ENCODE measurements around the gene RPS29.
"Not testable (repeated sequence)": the region's sequence is repeated elsewhere in the genome, so short reads cannot be mapped to it uniquely, and the experiment has no call there.

Gene RPS29

GRCh38 chr14:49619730-49620129 is 33.5 kb upstream of the RPS29 start:
- Histone ChIP-seq H3K36me3 (ENCODE audit: control insufficient read depth in 1 of 2, insufficient read depth in 2 of 2, low read length in 2 of 2) (peaks cover 5 to 9% of the 10 kb centered on the region in 2 donors), H3K4me1 (ENCODE audit: control insufficient read depth in 1 of 2, insufficient read depth in 2 of 2, low read length in 2 of 2) (peaks cover 18 to 25% of the 10 kb centered on the region in 2 donors), H3K9me3 (ENCODE audit: control insufficient read depth in 1 of 2, low read length in 2 of 2) (no peaks in the 10 kb centered on the region), H3K27ac (ENCODE audit: low read length) (peak overlapping the region; percentile 99), H3K4me3 (ENCODE audit: low read depth in 1 of 2, low read length in 2 of 2) (peak overlapping the region; percentile 90 to 96), H3K27me3 (ENCODE audit: low read depth, low read length) (no peaks in the 10 kb centered on the region)

GRCh38 chr14:49619273-49619672 is 33.1 kb upstream of the RPS29 start:
- not testable (repeated sequence) for H3K36me3 ChIP-seq (ENCODE audit: control insufficient read depth in 1 of 2, insufficient read depth in 2 of 2, low read length in 2 of 2); H3K27me3 ChIP-seq (ENCODE audit: low read depth, low read length); H3K9me3 ChIP-seq (ENCODE audit: control insufficient read depth in 1 of 2, low read length in 2 of 2)
- Histone ChIP-seq H3K4me3 (ENCODE audit: low read depth in 1 of 2, low read length in 2 of 2) (peak overlapping the region; percentile 90 to 96), H3K27ac (ENCODE audit: low read length) (peak overlapping the region; percentile 99), H3K4me1 (ENCODE audit: control insufficient read depth in 1 of 2, insufficient read depth in 2 of 2, low read length in 2 of 2) (peaks cover 18 to 25% of the 10 kb centered on the region in 2 donors)

- Histone ChIP-seq H3K9me3 (ENCODE audit: control insufficient read depth in 1 of 2, low read length in 2 of 2) (no peaks in the 10 kb centered on the region), H3K27ac (ENCODE audit: low read length) (no peak overlapping the region), H3K27me3 (ENCODE audit: low read depth, low read length) (no peaks in the 10 kb centered on the region), H3K36me3 (ENCODE audit: control insufficient read depth in 1 of 2, insufficient read depth in 2 of 2, low read length in 2 of 2) (peaks cover 5 to 9% of the 10 kb centered on the region in 2 donors), H3K4me1 (ENCODE audit: control insufficient read depth in 1 of 2, insufficient read depth in 2 of 2, low read length in 2 of 2) (peaks cover 16 to 17% of the 10 kb centered on the region in 2 donors), H3K4me3 (ENCODE audit: low read depth in 1 of 2, low read length in 2 of 2) (no peak overlapping the region)
Measured at GRCh38 chr14:49617852-49618519, 31.8 kb upstream of the RPS29 start.

GRCh38 chr14:49615776-49616175 is 29.6 kb upstream of the RPS29 start:
- Histone ChIP-seq H3K4me1 (ENCODE audit: control insufficient read depth in 1 of 2, insufficient read depth in 2 of 2, low read length in 2 of 2) (peaks cover 0 to 3% of the 10 kb centered on the region in 2 donors), H3K27ac (ENCODE audit: low read length) (no peak overlapping the region), H3K9me3 (ENCODE audit: control insufficient read depth in 1 of 2, low read length in 2 of 2) (no peaks in the 10 kb centered on the region), H3K4me3 (ENCODE audit: low read depth in 1 of 2, low read length in 2 of 2) (no peak overlapping the region), H3K27me3 (ENCODE audit: low read depth, low read length) (no peaks in the 10 kb centered on the region), H3K36me3 (ENCODE audit: control insufficient read depth in 1 of 2, insufficient read depth in 2 of 2, low read length in 2 of 2) (peaks cover 5 to 9% of the 10 kb centered on the region in 2 donors)

GRCh38 chr14:49614196-49614595 is 28.0 kb upstream of the RPS29 start:
- H3K4me1 ChIP-seq (ENCODE audit: control insufficient read depth in 1 of 2, insufficient read depth in 2 of 2, low read length in 2 of 2): peaks cover 0 to 3% of the 10 kb centered on the region in 2 donors
- no peak overlapping the region for H3K4me3 ChIP-seq (ENCODE audit: low read depth in 1 of 2, low read length in 2 of 2)
- H3K27me3 ChIP-seq (ENCODE audit: low read depth, low read length): no peaks in the 10 kb centered on the region
- H3K36me3 ChIP-seq (ENCODE audit: control insufficient read depth in 1 of 2, insufficient read depth in 2 of 2, low read length in 2 of 2): peaks cover 5 to 9% of the 10 kb centered on the region in 2 donors
- H3K27ac ChIP-seq (ENCODE audit: low read length): no peak overlapping the region
- H3K9me3 ChIP-seq (ENCODE audit: control insufficient read depth in 1 of 2, low read length in 2 of 2): no peaks in the 10 kb centered on the region

GRCh38 chr14:49612671-49613070 is 26.5 kb upstream of the RPS29 start:
- H3K9me3 ChIP-seq (ENCODE audit: control insufficient read depth in 1 of 2, low read length in 2 of 2): no peaks in the 10 kb centered on the region
- H3K4me3 ChIP-seq (ENCODE audit: low read depth in 1 of 2, low read length in 2 of 2): no peak overlapping the region
- no peaks in the 10 kb centered on the region for H3K4me1 ChIP-seq (ENCODE audit: control insufficient read depth in 1 of 2, insufficient read depth in 2 of 2, low read length in 2 of 2)
- H3K36me3 ChIP-seq (ENCODE audit: control insufficient read depth in 1 of 2, insufficient read depth in 2 of 2, low read length in 2 of 2): peaks cover 0 to 1% of the 10 kb centered on the region in 2 donors
- no peaks in the 10 kb centered on the region for H3K27me3 ChIP-seq (ENCODE audit: low read depth, low read length)
- H3K27ac ChIP-seq (ENCODE audit: low read length): no peak overlapping the region

- Histone ChIP-seq H3K4me1 (ENCODE audit: control insufficient read depth in 1 of 2, insufficient read depth in 2 of 2, low read length in 2 of 2) (no peaks in the 10 kb centered on the region), H3K4me3 (ENCODE audit: low read depth in 1 of 2, low read length in 2 of 2) (no peak overlapping the region), H3K27ac (ENCODE audit: low read length) (no peak overlapping the region), H3K27me3 (ENCODE audit: low read depth, low read length) (no peaks in the 10 kb centered on the region), H3K9me3 (ENCODE audit: control insufficient read depth in 1 of 2, low read length in 2 of 2) (no peaks in the 10 kb centered on the region), H3K36me3 (ENCODE audit: control insufficient read depth in 1 of 2, insufficient read depth in 2 of 2, low read length in 2 of 2) (no peaks in the 10 kb centered on the region)
Measured at GRCh38 chr14:49612251-49612650, 26.1 kb upstream of the RPS29 start.

- peaks cover 0 to 7% of the 10 kb centered on the region in 2 donors for H3K36me3 ChIP-seq (ENCODE audit: control insufficient read depth in 1 of 2, insufficient read depth in 2 of 2, low read length in 2 of 2)
- no peak overlapping the region for H3K4me3 ChIP-seq (ENCODE audit: low read depth in 1 of 2, low read length in 2 of 2)
- no peaks in the 10 kb centered on the region for H3K4me1 ChIP-seq (ENCODE audit: control insufficient read depth in 1 of 2, insufficient read depth in 2 of 2, low read length in 2 of 2)
- no peaks in the 10 kb centered on the region for H3K9me3 ChIP-seq (ENCODE audit: control insufficient read depth in 1 of 2, low read length in 2 of 2)
- H3K27me3 ChIP-seq (ENCODE audit: low read depth, low read length): no peaks in the 10 kb centered on the region
- no peak overlapping the region for H3K27ac ChIP-seq (ENCODE audit: low read length)
Measured at GRCh38 chr14:49607583-49607982, 21.4 kb upstream of the RPS29 start.

GRCh38 chr14:49598485-49599300 is 12.5 kb upstream of the RPS29 start, which contains the start of gene LRR1:
Gene LRR1 (plus strand): TSS chr14:49598940. CDS start chr14:49599021, 81 bp downstream.
- Histone ChIP-seq H3K36me3 (ENCODE audit: control insufficient read depth in 1 of 2, insufficient read depth in 2 of 2, low read length in 2 of 2) (no peaks in the 10 kb centered on the region), H3K27ac (ENCODE audit: low read length) (peak within 1 kb of the TSS; percentile 83), H3K4me3 (ENCODE audit: low read depth in 1 of 2, low read length in 2 of 2) (peak within 1 kb of the TSS; percentile 80 to 81), H3K9me3 (ENCODE audit: control insufficient read depth in 1 of 2, low read length in 2 of 2) (no peaks in the 10 kb centered on the region), H3K27me3 (ENCODE audit: low read depth, low read length) (no peaks in the 10 kb centered on the region), H3K4me1 (ENCODE audit: control insufficient read depth in 1 of 2, insufficient read depth in 2 of 2, low read length in 2 of 2) (peaks cover 0 to 5% of the 10 kb centered on the region in 2 donors)

- no peaks in the 10 kb centered on the region for H3K36me3 ChIP-seq (ENCODE audit: control insufficient read depth in 1 of 2, insufficient read depth in 2 of 2, low read length in 2 of 2)
- peak overlapping the region; percentile 80 to 81 for H3K4me3 ChIP-seq (ENCODE audit: low read depth in 1 of 2, low read length in 2 of 2)
- no peaks in the 10 kb centered on the region for H3K9me3 ChIP-seq (ENCODE audit: control insufficient read depth in 1 of 2, low read length in 2 of 2)
- H3K27ac ChIP-seq (ENCODE audit: low read length): peak overlapping the region; percentile 83
- H3K4me1 ChIP-seq (ENCODE audit: control insufficient read depth in 1 of 2, insufficient read depth in 2 of 2, low read length in 2 of 2): peaks cover 0 to 5% of the 10 kb centered on the region in 2 donors
- no peaks in the 10 kb centered on the region for H3K27me3 ChIP-seq (ENCODE audit: low read depth, low read length)
Measured at GRCh38 chr14:49598189-49598484, 12.0 kb upstream of the RPS29 start.

GRCh38 chr14:49594347-49595091 is 8.3 kb upstream of the RPS29 start:
- Histone ChIP-seq H3K27me3 (ENCODE audit: low read depth, low read length) (no peaks in the 10 kb centered on the region), H3K36me3 (ENCODE audit: control insufficient read depth in 1 of 2, insufficient read depth in 2 of 2, low read length in 2 of 2) (no peaks in the 10 kb centered on the region), H3K4me3 (ENCODE audit: low read depth in 1 of 2, low read length in 2 of 2) (no peak overlapping the region), H3K27ac (ENCODE audit: low read length) (no peak overlapping the region), H3K4me1 (ENCODE audit: control insufficient read depth in 1 of 2, insufficient read depth in 2 of 2, low read length in 2 of 2) (peaks cover 0 to 5% of the 10 kb centered on the region in 2 donors), H3K9me3 (ENCODE audit: control insufficient read depth in 1 of 2, low read length in 2 of 2) (no peaks in the 10 kb centered on the region)

Data from muscle layer of duodenum (tissue), 2 donors.